Activated CD4-positive, alpha-beta T cell treated with anti-CD3 and anti-CD28 coated beads, Interleukin-2, amount 50 U/mL, for 24 hours (primary cell): ENCODE results near the gene KDM3A.
A peak's percentile ranks its signal among the peaks of the same experiment; 100 is the strongest.
"Not testable (repeated sequence)": the region's sequence is repeated elsewhere in the genome, so short reads cannot be mapped to it uniquely, and the experiment has no call there.

Source experiments
- DNase-seq, 2 donors: peaks; one replicate each; pipeline ENCODE4 v3.0.0-alpha.2; 2020; ENCODE audit warnings: low read depth in 1 of 2, low spot score in 1 of 2

Gene KDM3A

DNA sequence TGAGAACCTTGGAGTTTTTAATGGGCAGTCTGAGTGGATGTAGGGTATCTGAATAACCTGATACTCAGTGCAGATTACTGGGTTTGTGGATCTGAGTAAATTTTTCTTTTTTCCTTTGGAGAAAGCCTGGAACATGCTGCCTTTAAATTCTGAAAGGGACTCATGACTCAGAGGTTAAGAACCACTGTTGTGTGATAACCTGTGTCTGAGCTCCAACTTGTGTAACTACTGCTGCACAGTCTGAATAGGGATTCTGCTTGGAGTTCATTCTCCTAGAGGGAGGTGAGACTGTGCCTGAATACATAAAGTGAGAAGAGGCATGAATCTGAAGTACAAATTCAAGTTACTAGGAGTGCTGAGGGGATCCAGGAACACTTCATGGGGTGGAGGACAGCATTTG, 36.2 kb downstream of the KDM3A start:
- no peak for DNase-seq

DNA sequence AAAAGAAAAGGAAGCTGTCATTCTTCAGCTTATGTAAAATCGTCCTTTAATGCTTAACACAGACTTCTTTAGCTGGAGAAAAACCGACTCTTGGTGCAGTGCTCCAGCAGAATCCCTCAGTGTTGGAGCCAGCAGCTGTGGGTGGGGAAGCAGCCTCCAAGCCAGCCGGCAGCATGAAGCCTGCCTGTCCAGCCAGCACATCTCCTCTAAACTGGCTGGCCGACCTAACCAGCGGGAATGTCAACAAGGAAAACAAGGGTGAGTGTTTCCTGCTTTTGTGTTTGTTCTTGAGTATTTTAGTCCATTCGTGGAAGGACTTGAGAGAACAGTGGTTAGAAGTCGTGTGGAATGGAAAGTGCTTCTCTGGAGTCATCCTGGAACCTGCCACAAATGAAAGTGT, 38.9 kb downstream of the KDM3A start:
- no peak for DNase-seq

DNA sequence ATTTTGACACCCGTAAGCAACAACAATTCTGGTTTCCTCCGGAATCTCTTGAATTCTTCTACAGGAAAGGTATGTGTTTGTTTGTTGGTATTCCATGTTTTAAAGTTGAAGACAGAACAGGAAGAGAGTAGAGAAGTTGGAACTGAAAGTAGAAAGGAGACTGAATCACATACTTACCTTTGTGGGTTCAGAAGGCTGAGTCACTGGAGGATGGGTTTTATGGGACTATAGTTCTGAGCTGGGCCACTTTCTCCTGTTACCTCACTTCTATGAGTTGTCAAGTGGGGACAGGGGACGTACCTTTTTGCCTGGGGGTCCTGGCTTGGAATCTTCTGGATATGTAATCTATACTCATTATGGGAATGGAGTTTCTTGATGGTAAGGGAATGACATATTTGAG, 40.9 kb downstream of the KDM3A start:
- DNase-seq, result peak in 1 of 2 donors; percentile 13

GRCh38 chr2:86484385-86484784, 43.2 kb downstream of the KDM3A start:
- no peak for DNase-seq

GRCh38 chr2:86485103-86485502, 43.9 kb downstream of the KDM3A start:
- peak in 1 of 2 donors; percentile 7 for DNase-seq

GRCh38 chr2:86485802-86486201, 44.6 kb downstream of the KDM3A start:
- no peak for DNase-seq

DNA sequence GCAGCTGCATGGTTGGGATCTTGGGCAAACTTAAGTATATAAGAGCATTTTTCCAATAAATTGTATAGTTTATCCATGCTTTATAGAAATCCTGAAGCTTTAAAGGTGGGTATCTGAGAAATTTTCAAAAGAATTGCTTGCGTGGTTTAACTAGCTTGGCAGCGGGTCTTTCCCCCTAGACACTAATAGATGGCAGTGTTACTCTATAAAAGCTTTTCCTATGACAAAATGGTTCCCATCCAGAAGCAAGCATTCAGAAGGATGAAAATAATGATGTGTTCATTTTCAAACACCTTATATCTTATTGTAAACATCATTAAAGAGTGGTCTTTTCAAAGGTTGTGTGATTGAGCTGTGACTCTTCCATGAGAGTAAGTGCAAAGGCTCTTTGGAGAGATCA, 45.9 kb downstream of the KDM3A start:
- no peak for DNase-seq

GRCh38 chr2:86488561-86489250, 47.5 kb downstream of the KDM3A start:
- no peak for DNase-seq

GRCh38 chr2:86489542-86489941, 48.4 kb downstream of the KDM3A start:
- no peak for DNase-seq

DNA sequence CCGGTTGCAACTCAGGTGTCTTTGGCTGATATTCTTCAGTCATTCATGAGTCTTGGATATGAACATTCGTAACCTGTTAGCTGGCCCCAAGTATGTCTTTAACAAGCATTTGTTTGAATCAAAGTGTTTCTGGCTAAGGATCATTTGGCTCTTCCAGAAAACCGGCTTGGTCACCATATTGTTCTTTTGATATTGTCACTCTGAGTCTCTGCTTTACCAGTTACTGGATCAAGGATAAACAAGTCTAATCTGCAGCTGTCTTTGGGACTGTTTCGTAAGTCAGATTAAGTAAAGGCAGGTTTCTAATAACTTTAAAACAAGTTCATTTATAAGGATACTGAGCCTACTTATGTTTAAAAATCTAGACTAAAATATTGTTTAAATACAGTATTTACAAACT, 49.1 kb downstream of the KDM3A start:
- DNase-seq, result no peak

DNA sequence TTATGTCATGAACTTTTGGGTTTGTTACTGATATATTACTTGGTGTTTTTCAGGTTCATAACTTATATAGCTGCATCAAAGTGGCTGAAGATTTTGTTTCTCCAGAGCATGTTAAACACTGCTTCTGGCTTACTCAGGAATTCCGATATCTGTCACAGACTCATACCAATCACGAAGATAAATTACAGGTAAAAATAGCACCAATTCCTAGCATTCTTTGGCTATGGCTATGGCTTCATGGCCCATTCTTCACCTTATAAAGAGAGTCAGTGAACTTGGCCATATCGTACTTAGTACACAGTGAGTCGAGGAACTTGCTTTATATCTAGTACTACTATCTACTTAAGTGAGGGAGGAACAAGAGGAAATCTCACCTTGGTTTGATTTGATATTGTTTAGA, 49.9 kb downstream of the KDM3A start:
- no peak for DNase-seq

DNA sequence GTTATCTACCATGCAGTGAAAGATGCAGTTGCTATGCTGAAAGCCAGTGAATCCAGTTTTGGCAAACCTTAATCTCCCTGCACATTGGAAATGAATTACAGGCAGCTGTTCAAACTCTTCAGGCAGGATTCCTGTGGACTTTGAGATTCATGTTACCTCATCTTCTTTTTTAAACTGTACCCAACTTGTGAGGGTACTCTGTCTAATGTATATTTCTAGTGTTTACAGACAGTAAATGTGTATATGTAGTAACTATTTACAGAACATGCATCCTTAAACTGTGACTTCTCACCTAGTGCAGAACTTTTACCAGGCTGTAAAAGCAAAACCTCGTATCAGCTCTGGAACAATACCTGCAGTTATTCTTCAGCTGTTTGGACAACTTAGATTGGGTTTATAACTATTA, 50.9 kb downstream of the KDM3A start:
- DNase-seq, result no peak

- DNase-seq, result not testable (repeated sequence)
Measured at GRCh38 chr2:86496391-86496790, 55.2 kb downstream of the KDM3A start.

DNA sequence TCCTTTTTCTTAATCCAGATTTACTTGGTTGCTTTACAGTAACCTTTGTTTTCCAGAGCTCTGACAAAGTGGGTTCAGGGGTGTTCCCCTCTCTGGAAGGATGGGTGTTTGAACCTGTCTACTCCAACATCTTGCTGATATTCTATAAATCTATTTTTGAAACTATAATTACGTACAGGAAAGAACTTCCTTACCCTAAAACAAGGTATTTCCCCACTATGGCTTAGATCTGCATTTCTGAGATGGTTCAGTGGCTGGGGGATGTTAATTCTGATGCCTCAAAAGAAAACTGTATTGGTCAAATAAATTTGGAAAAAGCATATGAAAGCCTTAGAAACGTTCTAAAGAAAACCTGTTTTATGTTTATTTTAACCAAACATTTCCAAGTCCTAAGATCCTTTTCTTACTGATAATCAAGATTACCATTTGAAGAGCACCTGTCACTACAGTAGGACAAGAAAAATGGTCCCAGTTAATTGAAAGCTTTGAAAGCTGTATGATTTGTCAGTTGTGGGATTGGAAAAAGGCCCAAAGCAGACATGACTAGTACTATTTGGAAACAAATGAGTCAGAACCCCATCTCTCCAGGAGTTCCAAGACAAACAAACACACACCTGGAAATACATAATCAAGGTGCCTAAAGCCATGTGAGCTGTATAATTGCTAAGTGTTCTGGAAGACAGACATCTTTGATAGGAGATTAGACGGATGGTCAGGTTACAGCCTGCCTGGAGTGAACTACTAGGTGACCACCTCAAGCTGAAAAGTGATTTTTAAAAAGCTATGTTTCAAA, 57.5 kb downstream of the KDM3A start:
- no peak for DNase-seq

GRCh38 chr2:86499326-86499725, 58.2 kb downstream of the KDM3A start:
- no peak for DNase-seq

- DNase-seq, result no peak
Measured at GRCh38 chr2:86500325-86501083, 59.3 kb downstream of the KDM3A start.

DNA sequence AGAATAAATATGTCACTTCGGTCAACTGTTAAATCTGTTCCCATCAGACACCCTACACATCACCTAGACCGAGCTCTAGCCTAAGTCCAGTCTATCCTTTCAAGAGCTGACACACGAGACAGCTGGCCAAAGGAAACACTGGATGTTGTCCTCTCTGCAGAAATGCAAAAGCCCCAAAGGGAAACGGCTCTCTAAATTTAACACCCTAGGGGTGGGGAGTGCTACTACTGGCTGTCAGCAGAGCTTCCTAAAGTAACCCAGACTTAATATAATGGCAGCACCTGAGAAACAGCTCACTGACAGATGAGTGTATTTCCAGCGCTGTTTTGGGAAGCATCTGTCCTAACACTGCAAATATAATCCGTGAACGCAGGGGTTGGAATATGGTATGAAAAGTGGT, 66.4 kb downstream of the KDM3A start:
- DNase-seq, result no peak

GRCh38 chr2:86510436-86510933, 69.3 kb downstream of the KDM3A start:
- DNase-seq, result no peak

DNA sequence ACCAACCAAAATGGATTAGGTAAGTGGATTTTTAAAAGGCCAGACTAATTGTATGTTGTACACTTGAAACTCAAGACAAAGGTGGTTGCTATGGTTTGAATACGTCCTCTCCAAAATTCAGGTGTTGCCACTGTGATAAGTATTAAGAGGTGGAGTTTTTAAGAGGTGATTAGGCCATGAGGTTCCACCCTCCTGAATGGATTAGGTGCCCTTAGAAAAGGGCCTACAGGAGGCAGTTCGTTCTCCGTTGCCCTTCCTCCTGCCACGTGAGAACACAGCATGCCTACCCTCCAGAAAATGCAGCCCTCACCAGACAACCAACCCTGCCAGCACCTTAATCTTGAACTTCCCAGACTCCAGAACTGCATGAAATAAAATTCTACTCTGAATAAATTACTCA, 70.9 kb downstream of the KDM3A start:
- DNase-seq, result no peak

DNA sequence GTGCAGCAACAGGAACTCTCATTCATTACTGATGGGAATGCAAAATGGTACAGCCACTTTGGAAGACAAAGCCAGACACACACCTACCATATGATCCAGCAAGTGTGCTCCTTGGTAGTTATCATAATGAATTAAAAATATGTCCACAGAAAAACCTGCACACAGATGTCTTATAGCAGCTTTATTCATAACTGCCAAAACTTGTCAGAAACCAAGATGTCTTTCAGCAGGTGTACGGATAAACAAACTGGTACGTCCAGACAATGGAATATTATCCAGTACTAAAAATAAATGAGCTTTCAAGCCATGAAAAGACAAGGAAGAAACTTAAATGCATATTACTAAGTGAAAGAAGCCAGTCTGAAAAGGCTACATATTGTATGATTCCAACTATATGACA, 71.7 kb downstream of the KDM3A start:
- no peak for DNase-seq

DNA sequence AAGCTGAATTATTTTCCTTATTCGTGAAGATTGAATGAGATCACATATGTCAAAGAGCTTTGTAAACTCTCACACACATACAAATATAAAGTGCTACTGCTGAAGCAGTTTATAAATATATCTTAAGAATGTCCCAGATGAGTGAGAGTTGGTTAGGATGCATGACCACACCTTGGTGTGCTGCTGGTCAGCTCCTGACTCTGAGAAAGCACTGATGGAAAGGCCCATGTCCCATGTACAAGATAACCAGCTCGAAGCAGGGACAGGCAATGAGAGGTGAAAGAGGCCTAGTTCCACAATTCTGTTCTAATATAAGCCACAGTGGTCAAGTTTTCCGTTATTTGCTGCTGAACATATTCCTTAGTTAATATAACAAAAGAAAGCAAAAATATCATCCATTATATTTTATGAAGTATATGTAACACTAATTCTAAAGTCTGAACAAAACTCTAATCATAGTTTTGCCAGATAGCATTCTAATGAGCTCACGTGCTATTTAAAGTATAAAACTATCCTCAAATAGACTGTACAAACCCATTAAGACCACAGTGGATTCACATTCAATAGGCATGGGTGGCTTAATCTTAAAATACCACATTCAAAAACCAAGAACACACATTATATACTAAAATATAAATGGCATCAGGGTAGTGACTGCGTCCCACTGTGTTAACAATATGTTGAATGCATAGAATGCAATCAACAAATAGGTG, 72.9 kb downstream of the KDM3A start:
- DNase-seq, result no peak
